Trophoblast cell (in vitro differentiated cells and primary cell): ENCODE data around the gene ZFHX3.

Experiments
- DNase-seq, 2 donors: peaks; one replicate each; pipeline ENCODE4 v3.0.0-alpha.2; 2016
- H2AFZ ChIP-seq: 2 replicates; pipeline ENCODE4 v1.6.1; 2013; ENCODE audit warnings: low read length, moderate library complexity, mild to moderate bottlenecking; ENCODE audit not compliant: insufficient read depth, poor library complexity
- H2AK5ac ChIP-seq: 2 replicates; pipeline ENCODE4 v1.6.1; 2013; ENCODE audit warnings: mild to moderate bottlenecking, low read length
- H2BK120ac ChIP-seq: 2 replicates; pipeline ENCODE4 v1.6.1; 2013; ENCODE audit warnings: low read length, mild to moderate bottlenecking, moderate library complexity; ENCODE audit not compliant: insufficient read depth, poor library complexity
- H2BK12ac ChIP-seq: 2 replicates; pipeline ENCODE4 v1.6.1; 2013; ENCODE audit warnings: mild to moderate bottlenecking, low read length, moderate library complexity
- H2BK5ac ChIP-seq: 2 replicates; pipeline ENCODE4 v1.6.1; 2013; ENCODE audit warnings: low read length, low read depth, moderate library complexity, mild to moderate bottlenecking; ENCODE audit not compliant: poor library complexity
- H3K14ac ChIP-seq: 2 replicates; pipeline ENCODE4 v1.6.1; 2013; ENCODE audit warnings: mild to moderate bottlenecking, low read length
- H3K18ac ChIP-seq: 2 replicates; pipeline ENCODE4 v1.6.1; 2013; ENCODE audit warnings: mild to moderate bottlenecking, low read length
- H3K23ac ChIP-seq: 2 replicates; pipeline ENCODE4 v1.6.1; 2013; ENCODE audit warnings: low read length
- H3K27ac ChIP-seq: 2 replicates; pipeline ENCODE4 v1.5.1; 2013; ENCODE audit warnings: low read depth, mild to moderate bottlenecking, inconsistent platforms, low read length, moderate library complexity
- H3K27me3 ChIP-seq: 2 replicates; pipeline ENCODE4 v1.6.1; 2013; ENCODE audit warnings: inconsistent platforms, mild to moderate bottlenecking, low read length, moderate library complexity; ENCODE audit not compliant: insufficient read depth
- H3K36me3 ChIP-seq, 2 experiments: 1 replicate in 1 of 2; 2 replicates in 1 of 2; pipeline ENCODE4 v1.6.1; 2013; ENCODE audit warnings: low read length in 2 of 2, mild to moderate bottlenecking in 2 of 2, moderate library complexity in 1 of 2; ENCODE audit not compliant: insufficient read depth in 2 of 2, control insufficient read depth in 1 of 2
- H3K4ac ChIP-seq: 2 replicates; pipeline ENCODE4 v1.6.1; 2013; ENCODE audit warnings: low read depth, mild to moderate bottlenecking, low read length, moderate library complexity
- H3K4me1 ChIP-seq, 2 experiments: 1 replicate in 1 of 2; 2 replicates in 1 of 2; pipeline ENCODE4 v1.6.1; 2013; ENCODE audit warnings: low read length in 2 of 2, mild to moderate bottlenecking in 2 of 2, moderate library complexity in 1 of 2; ENCODE audit not compliant: insufficient read depth in 2 of 2, control insufficient read depth in 1 of 2
- H3K4me2 ChIP-seq: 2 replicates; pipeline ENCODE4 v1.6.1; 2013; ENCODE audit warnings: inconsistent platforms, mild to moderate bottlenecking, low read length, moderate library complexity
- H3K4me3 ChIP-seq: 2 replicates; pipeline ENCODE4 v1.5.1; 2013; ENCODE audit warnings: mild to moderate bottlenecking, low read depth, low read length, inconsistent platforms
- H3K79me1 ChIP-seq: one replicate; pipeline ENCODE4 v1.6.1; 2013; ENCODE audit warnings: low read length
- H3K79me2 ChIP-seq: 2 replicates; pipeline ENCODE4 v1.6.1; 2013; ENCODE audit warnings: low read length, mild to moderate bottlenecking; ENCODE audit not compliant: control insufficient read depth, insufficient read depth, poor library complexity
- H3K9ac ChIP-seq: 2 replicates; pipeline ENCODE4 v1.6.1; 2013; ENCODE audit warnings: mild to moderate bottlenecking, low read length
- H3K9me3 ChIP-seq: 2 replicates; pipeline ENCODE4 v1.6.1; 2013; ENCODE audit warnings: low read depth, mild to moderate bottlenecking, control low read depth, inconsistent platforms, low read length; ENCODE audit not compliant: insufficient read depth
- H4K12ac ChIP-seq: 2 replicates; pipeline ENCODE4 v1.6.1; 2013; ENCODE audit warnings: low read depth, mild to moderate bottlenecking, low read length, moderate library complexity
- H4K8ac ChIP-seq: 2 replicates; pipeline ENCODE4 v1.6.1; 2013; ENCODE audit warnings: low read depth, mild to moderate bottlenecking, low read length, moderate library complexity
- H4K91ac ChIP-seq: one replicate; pipeline ENCODE4 v1.6.1; 2013; ENCODE audit warnings: low read depth, mild to moderate bottlenecking, low read length, moderate library complexity
- WGBS: extraction: QIAGEN DNeasy Blood & Tissue Kit; methylation state at CpG from one replicate; pipeline ENCODE4 v1.1.7; 2013; ENCODE audit warnings: missing lambda C conversion rate; ENCODE audit not compliant: insufficient read length, insufficient coverage; ENCODE audit errors: extremely low coverage; 5-methylcytosine and 5-hydroxymethylcytosine counted together

The ZFHX3 gene

DNA sequence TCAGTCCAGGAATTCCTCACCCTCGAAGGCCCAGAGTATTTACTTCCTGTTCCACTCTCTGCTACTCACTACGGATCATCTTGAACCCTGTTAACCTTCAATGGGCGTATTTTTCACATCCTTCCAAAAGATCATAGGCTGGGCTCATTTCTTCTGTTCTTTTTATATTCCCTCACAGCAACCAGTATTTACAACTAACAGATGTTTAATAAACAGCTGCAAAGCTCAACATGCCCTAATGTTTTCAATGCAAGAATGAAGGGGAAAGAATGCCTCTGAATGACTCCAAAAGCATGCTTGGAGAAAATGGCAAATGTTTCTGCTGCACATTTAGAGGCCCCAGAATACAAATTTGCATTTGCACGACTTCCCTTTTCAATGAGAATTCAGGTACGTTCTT lies 174.9 kb downstream of the ZFHX3 start:
- Histone ChIP-seq H2BK120ac (no peak overlapping the region), H3K4ac (peak overlapping the region; percentile 42), H3K4me2 (no peak overlapping the region), H3K4me3 (no peak overlapping the region), H3K27me3 (no peaks in the 10 kb centered on the region), H3K23ac (no peak overlapping the region), H2AK5ac (no peak overlapping the region), H2BK5ac (no peak overlapping the region), H3K79me1 (peaks cover 12% of the 10 kb centered on the region), H3K18ac (no peak overlapping the region), H3K4me1 (peaks cover 23 to 26% of the 10 kb centered on the region in 2 experiments), H3K14ac (no peak overlapping the region), H3K79me2 (no peaks in the 10 kb centered on the region), H3K36me3 (peaks cover 1 to 5% of the 10 kb centered on the region in 2 experiments), H4K12ac (no peak overlapping the region), H4K8ac (no peak overlapping the region), H2BK12ac (no peak overlapping the region), H3K27ac (no peak overlapping the region), H3K9me3 (no peaks in the 10 kb centered on the region), H4K91ac (no peak overlapping the region), H3K9ac (no peak overlapping the region), H2AFZ (no peak overlapping the region)
- WGBS: no CpG with 5 or more reads among the region's 5 CpGs
- no peak for DNase-seq

DNA sequence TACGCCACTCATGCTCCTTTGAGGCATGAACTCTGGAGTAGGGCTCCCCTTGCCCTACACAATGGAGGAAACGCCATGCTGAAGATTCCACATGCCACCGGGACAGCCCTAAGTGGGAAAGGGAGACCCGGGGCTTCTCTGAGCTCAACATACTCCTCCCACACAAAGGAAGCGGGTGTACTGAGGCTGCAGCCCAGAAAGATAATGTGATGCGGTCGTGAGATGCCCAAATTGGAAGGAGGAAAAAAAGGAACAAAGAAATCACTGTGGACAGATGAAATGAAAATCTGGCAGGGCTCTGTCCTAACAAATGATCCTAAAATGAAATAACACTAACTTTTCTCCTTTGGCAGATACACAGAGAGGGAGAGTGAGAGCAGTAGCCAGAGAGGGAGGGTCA lies 182.1 kb downstream of the ZFHX3 start:
- Histone ChIP-seq H4K91ac (no peak overlapping the region), H2AK5ac (no peak overlapping the region), H3K18ac (no peak overlapping the region), H3K36me3 (peaks cover 4 to 8% of the 10 kb centered on the region in 2 experiments), H3K23ac (no peak overlapping the region), H3K9me3 (peaks cover 4% of the 10 kb centered on the region), H2BK5ac (no peak overlapping the region), H2AFZ (no peak overlapping the region), H3K4me1 (peaks cover 0 to 6% of the 10 kb centered on the region in 2 experiments), H3K4me2 (no peak overlapping the region), H4K8ac (no peak overlapping the region), H3K9ac (no peak overlapping the region), H3K4me3 (no peak overlapping the region), H3K27ac (no peak overlapping the region), H3K27me3 (no peaks in the 10 kb centered on the region), H3K4ac (no peak overlapping the region), H3K14ac (no peak overlapping the region), H3K79me2 (no peaks in the 10 kb centered on the region), H2BK12ac (no peak overlapping the region), H3K79me1 (no peaks in the 10 kb centered on the region), H2BK120ac (no peak overlapping the region), H4K12ac (no peak overlapping the region)
- no CpG with 5 or more reads among the region's 7 CpGs for WGBS
- DNase-seq: no peak

DNA sequence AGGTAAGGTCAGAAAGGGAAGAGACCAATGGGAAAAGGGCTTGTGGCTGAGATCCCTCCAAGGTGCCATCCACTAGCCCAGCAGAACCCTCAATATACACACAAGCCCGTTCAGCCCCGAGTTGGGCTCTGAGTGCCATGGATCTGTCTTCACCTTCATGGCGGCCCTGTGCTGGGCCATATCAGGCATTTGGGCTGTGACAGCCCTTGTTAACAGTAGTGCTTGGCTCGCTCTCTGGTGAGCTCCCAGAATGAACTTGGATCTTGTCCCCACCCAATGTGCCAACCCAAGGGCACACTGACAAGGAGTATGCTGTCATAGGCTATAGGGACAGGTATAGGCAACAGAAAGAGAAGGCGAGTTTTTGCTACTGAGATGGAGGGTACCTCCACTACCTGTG lies 182.7 kb downstream of the ZFHX3 start:
- Histone ChIP-seq H3K4me3 (no peak overlapping the region), H3K79me2 (no peaks in the 10 kb centered on the region), H4K12ac (no peak overlapping the region), H2AFZ (no peak overlapping the region), H2BK12ac (no peak overlapping the region), H3K4me2 (no peak overlapping the region), H2BK5ac (no peak overlapping the region), H2BK120ac (no peak overlapping the region), H3K4ac (no peak overlapping the region), H3K23ac (no peak overlapping the region), H3K4me1 (peaks cover 0 to 6% of the 10 kb centered on the region in 2 experiments), H3K79me1 (no peaks in the 10 kb centered on the region), H2AK5ac (no peak overlapping the region), H3K14ac (no peak overlapping the region), H3K36me3 (peaks cover 4 to 8% of the 10 kb centered on the region in 2 experiments), H3K18ac (no peak overlapping the region), H3K9ac (no peak overlapping the region), H3K9me3 (peaks cover 4% of the 10 kb centered on the region), H3K27me3 (no peaks in the 10 kb centered on the region), H4K8ac (no peak overlapping the region), H4K91ac (no peak overlapping the region), H3K27ac (no peak overlapping the region)
- no CpG with 5 or more reads among the region's 5 CpGs for WGBS
- no peak for DNase-seq

DNA sequence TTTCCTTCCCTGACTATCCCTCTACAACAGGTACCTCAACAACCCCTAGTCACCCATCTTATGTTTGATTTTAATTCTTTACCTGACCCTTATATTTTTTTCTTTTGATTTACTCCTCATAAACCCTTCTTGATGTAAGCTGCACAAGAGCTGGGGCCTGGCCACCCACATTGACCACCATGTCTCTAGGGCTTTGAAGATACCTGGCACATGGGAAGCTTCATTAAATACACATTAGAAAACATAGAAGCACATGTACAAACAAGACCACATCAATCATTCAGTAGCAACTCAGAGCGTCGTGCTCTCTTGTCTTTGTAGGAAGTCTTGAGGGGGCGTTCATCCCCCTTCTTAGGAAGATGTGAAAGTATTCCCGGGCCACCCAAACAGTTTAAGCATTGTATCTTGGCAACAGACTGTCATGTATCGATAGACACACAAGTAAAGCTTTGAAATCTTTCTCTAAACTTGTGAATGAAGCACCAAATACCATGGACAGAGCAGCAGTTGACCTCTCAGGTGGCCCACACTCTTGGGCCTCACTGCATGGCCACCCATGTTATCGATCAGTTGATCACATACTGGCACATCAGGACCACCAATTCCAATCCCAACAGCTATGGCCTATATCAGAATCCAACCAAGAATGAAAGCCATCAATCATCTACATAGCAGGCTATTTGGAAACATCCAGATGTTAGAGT lies 183.6 kb downstream of the ZFHX3 start:
- no peak overlapping the region for H2AK5ac ChIP-seq
- H4K8ac ChIP-seq: no peak overlapping the region
- no peak overlapping the region for H3K27ac ChIP-seq
- no peak overlapping the region for H4K12ac ChIP-seq
- no peaks in the 10 kb centered on the region for H3K79me1 ChIP-seq
- peaks cover 4% of the 10 kb centered on the region for H3K9me3 ChIP-seq
- no peak overlapping the region for H2AFZ ChIP-seq
- WGBS: no CpG with 5 or more reads among the region's 6 CpGs
- no peaks in the 10 kb centered on the region for H3K27me3 ChIP-seq
- no peak overlapping the region for H3K18ac ChIP-seq
- H3K4me2 ChIP-seq: no peak overlapping the region
- H3K4ac ChIP-seq: no peak overlapping the region
- H3K23ac ChIP-seq: no peak overlapping the region
- no peak overlapping the region for H2BK120ac ChIP-seq
- H3K79me2 ChIP-seq: no peaks in the 10 kb centered on the region
- H2BK5ac ChIP-seq: no peak overlapping the region
- H3K4me1 ChIP-seq: peaks cover 4 to 12% of the 10 kb centered on the region in 2 experiments
- no peak overlapping the region for H4K91ac ChIP-seq
- H3K36me3 ChIP-seq: peaks cover 4 to 8% of the 10 kb centered on the region in 2 experiments
- no peak overlapping the region for H3K14ac ChIP-seq
- DNase-seq: no peak
- H2BK12ac ChIP-seq: no peak overlapping the region
- H3K9ac ChIP-seq: no peak overlapping the region
- H3K4me3 ChIP-seq: no peak overlapping the region
